ENCODE measurements around the gene TFIP11.

The TFIP11 gene

GRCh38 chr22:26471522-26471921 lies 40.8 kb downstream of the TFIP11 start:
- H3K4me1 ChIP-seq (ENCODE audit: control insufficient read depth in 1 of 2, insufficient read depth in 1 of 2, low read depth in 1 of 2, low read length in 1 of 2), result peaks cover 19 to 22% of the 10 kb centered on the region in 2 experiments
- peaks cover 50% of the 10 kb centered on the region for H3K36me3 ChIP-seq
- no peaks in the 10 kb centered on the region for H3K27me3 ChIP-seq
- H3K4me3 ChIP-seq (ENCODE audit: low read depth in 1 of 2, low read length in 1 of 2), result no peak overlapping the region
- no peak overlapping the region for H3K27ac ChIP-seq
- no peaks in the 10 kb centered on the region for H3K9me3 ChIP-seq
- TF ChIP-seq CTCF (IDR thresholded peaks at IDR 0.05), result no peak

GRCh38 chr22:26470807-26471206 lies 41.5 kb downstream of the TFIP11 start:
- Histone ChIP-seq H3K4me1 (ENCODE audit: control insufficient read depth in 1 of 2, insufficient read depth in 1 of 2, low read depth in 1 of 2, low read length in 1 of 2) (peaks cover 12 to 15% of the 10 kb centered on the region in 2 experiments), H3K36me3 (peaks cover 57% of the 10 kb centered on the region), H3K27me3 (no peaks in the 10 kb centered on the region), H3K27ac (no peak overlapping the region), H3K4me3 (ENCODE audit: low read depth in 1 of 2, low read length in 1 of 2) (no peak overlapping the region), H3K9me3 (no peaks in the 10 kb centered on the region)
- no peak for TF ChIP-seq CTCF (IDR thresholded peaks at IDR 0.05)

GRCh38 chr22:26466196-26466595 lies 46.1 kb downstream of the TFIP11 start:
- Histone ChIP-seq H3K27ac (no peak overlapping the region), H3K4me3 (ENCODE audit: low read depth in 1 of 2, low read length in 1 of 2) (no peak overlapping the region), H3K27me3 (no peaks in the 10 kb centered on the region), H3K9me3 (no peaks in the 10 kb centered on the region), H3K36me3 (peaks cover 58% of the 10 kb centered on the region), H3K4me1 (ENCODE audit: control insufficient read depth in 1 of 2, insufficient read depth in 1 of 2, low read depth in 1 of 2, low read length in 1 of 2) (peaks cover 8 to 11% of the 10 kb centered on the region in 2 experiments)
- no peak for TF ChIP-seq CTCF (IDR thresholded peaks at IDR 0.05)

GRCh38 chr22:26464312-26464711 lies 48.0 kb downstream of the TFIP11 start:
- Histone ChIP-seq H3K27me3 (no peaks in the 10 kb centered on the region), H3K27ac (no peak overlapping the region), H3K4me3 (ENCODE audit: low read depth in 1 of 2, low read length in 1 of 2) (no peak overlapping the region), H3K9me3 (no peaks in the 10 kb centered on the region), H3K4me1 (ENCODE audit: control insufficient read depth in 1 of 2, insufficient read depth in 1 of 2, low read depth in 1 of 2, low read length in 1 of 2) (peaks cover 8 to 11% of the 10 kb centered on the region in 2 experiments), H3K36me3 (peaks cover 46% of the 10 kb centered on the region)
- no peak for TF ChIP-seq CTCF (IDR thresholded peaks at IDR 0.05)

- no peaks in the 10 kb centered on the region for H3K9me3 ChIP-seq
- TF ChIP-seq CTCF (IDR thresholded peaks at IDR 0.05), result no peak
- peaks cover 39% of the 10 kb centered on the region for H3K36me3 ChIP-seq
- H3K4me3 ChIP-seq (ENCODE audit: low read depth in 1 of 2, low read length in 1 of 2), result no peak overlapping the region
- H3K27me3 ChIP-seq, result no peaks in the 10 kb centered on the region
- no peak overlapping the region for H3K27ac ChIP-seq
- peaks cover 8 to 11% of the 10 kb centered on the region in 2 experiments for H3K4me1 ChIP-seq (ENCODE audit: control insufficient read depth in 1 of 2, insufficient read depth in 1 of 2, low read depth in 1 of 2, low read length in 1 of 2)
Measured at GRCh38 chr22:26463688-26464087, 48.6 kb downstream of the TFIP11 start.

All from neutrophil (primary cell).